ENCODE data around the gene LLGL2. TPM values are rescaled to one million over a fixed set of nuclear protein-coding genes. Genes with fewer than 3 reads are reported as not detected.

Gene LLGL2
- total RNA-seq, 1 experiment from 2014 or later, result 8.8 TPM

DNA sequence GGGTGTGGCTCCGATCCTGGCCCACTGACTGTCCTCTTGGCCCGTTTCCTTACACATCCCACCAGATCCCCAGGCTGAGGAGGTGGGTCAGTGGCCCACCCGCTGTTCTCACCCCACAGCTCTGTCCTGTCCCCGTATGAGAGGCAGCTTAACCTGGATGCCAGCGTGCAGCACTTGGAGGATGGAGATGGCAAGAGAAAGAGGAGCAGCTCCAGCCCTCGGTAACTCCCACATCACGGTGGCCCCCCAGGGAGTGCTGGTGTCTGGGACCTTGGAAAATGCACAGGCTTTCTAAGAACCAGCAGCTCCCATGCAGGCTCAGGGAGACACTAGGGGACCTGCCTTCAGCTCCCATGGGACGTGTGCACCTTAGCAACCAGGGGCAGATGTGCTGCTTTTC is 4.2 kb upstream of the LLGL2 start:
- no peak for DNase-seq (ENCODE audit: extremely low read depth, low read depth)

DNA sequence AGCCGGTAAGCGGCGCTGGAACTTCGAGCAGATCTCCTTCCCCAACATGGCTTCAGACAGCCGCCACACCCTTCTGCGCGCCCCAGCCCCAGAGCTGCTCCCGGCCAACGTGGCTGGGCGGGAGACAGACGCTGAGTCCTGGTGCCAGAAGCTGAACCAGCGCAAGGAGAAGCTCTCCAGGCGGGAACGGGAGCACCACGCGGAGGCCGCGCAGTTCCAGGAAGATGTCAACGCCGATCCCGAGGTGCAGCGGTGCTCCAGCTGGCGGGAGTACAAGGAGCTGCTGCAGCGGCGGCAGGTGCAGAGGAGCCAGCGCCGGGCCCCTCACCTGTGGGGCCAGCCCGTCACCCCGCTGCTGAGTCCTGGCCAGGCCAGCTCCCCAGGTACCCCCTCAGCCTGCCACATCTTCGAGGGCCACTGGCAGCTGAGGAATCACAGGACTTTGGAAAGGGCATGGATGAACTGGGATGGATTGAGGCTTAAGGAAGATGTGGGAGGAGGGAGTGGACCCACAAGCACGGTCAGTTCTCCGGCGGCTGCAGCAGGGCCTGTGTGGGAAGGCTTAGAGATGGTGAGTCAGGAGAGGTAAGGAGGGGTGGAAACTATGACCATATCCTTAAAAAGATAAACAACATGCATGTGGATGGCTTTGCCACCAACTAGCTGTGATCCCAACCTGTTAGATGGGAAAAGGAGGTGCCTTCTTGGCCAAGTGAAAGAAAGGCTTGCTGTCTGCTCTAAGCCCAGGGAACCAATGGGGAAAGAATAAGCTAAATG is 3.4 kb upstream of the LLGL2 start:
- DNase-seq (ENCODE audit: extremely low read depth, low read depth), result no peak

DNA sequence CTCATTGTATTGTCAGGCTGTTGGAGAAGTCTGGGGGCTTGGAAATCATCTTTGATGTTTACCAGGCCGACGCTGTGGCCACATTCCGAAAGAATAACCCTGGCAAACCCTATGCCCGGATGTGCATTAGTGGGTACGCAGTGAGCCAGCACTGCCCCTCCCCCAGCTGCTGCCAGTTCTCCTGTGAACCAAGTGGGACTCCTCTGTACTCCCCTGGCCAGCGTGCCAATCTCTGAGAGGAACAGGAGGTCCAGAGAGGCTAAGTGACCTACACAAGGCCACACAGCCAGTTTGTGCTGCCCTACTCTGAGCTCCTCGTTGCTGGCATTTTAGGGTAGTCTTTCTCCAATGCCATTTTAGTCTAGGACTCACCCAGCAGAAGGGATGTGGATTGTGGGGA is 1.9 kb upstream of the LLGL2 start:
- DNase-seq (ENCODE audit: extremely low read depth, low read depth), result no peak

DNA sequence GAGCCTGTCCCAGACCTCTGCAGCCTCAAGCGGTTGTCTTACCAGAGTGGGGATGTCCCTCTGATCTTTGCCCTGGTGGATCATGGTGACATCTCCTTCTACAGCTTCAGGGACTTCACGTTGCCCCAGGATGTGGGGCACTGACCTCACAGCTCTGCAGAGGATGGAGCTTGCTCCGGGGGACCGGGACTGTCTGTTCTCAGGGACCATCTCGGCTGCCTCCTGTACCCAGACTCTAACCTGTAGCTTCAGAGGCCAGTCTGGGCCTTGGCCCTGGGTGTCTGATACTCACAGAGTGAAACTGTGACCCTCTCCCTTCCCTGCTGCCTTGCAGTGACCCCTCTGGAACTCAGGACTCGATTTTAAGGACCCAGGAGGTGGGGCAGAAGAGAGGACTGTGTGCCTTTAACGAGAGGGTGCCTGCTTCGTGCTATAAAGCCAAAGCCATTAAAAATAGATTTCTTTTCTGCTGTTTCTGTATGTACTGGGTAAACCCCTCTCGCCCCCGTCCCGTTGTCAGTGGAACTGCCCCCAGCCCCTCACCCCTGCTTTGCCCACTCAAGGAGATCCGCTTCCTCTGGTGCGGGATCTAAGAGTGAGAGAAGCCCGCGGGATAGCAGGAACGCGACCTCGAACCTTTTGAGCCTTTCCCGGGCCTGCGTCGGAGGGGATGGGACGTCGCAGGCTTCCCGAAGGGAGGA is 1.1 kb upstream of the LLGL2 start:
- no peak for DNase-seq (ENCODE audit: extremely low read depth, low read depth)

DNA sequence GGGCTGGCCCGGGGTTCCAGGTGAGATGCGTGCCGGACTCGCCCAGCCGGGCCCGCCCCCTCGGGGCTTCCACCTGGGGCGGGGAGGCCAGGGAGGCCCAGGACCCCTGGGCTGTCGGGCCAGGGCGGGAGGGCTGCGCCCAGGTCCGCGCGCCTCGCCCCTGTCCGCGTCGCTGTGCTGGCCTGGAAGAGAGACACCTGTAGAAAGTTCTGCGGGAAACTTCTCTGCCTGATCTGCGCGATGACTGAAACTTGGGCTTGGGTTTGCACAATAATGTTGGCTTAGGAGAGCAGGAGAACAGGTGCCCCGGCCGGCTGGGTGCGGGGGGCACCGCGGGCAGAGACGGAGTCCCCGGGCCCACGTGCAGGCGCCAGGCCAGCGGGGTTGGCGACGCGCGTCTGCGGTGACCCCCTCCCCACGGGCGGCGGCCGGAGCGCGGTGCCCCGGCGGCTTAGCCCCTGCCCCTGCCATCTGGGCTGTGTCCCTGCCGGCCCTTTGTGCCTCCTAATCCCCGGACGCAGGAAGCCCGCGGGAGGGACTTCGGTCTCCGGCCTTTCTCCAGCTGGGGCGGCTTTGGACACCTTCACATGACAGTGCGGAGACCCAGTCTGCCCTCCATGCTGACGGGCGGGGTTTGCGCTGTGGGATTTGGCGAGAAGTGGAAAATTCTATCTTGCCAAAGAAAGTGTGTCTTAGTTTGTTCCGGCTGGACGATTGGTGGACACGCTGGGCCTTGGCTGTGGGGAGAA is 483 bp downstream of the LLGL2 start:
- DNase-seq (ENCODE audit: extremely low read depth, low read depth), result no peak

DNA sequence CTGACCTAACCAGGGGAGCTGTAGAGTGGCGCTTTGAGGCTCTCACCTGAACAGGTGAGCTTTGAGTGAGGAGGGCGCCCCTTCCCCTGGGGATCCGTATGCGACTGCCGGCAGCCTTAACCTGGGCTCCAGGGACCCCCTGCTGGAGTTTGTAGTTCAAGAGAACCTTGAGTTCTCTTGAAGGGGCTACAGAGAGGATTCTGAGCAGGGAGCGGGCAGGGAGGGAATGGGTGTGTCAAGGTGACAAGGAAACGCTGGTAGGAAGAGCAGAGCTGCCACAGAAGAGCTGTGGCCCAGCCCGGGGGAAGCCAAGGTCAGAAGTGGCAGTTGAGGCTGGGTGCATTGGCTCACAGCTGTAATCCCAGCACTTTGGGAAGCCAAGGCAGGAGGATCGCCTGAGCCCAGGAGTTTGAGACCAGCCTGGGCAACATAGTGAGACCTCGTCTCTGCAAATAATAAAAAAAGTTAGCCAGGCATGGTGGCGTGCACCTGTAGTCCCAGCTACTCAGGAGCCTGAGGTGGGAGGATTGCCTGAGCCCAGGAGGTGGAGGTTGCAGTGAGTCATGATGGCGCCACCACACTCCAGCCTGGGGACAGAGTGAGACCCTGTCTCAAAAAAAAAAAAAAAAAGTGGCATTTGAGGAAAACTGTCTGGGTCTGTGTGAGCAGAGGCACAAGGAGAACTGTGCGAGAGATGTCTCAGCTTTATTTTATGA is 1.2 kb downstream of the LLGL2 start:
- DNase-seq (ENCODE audit: extremely low read depth, low read depth), result no peak

DNA sequence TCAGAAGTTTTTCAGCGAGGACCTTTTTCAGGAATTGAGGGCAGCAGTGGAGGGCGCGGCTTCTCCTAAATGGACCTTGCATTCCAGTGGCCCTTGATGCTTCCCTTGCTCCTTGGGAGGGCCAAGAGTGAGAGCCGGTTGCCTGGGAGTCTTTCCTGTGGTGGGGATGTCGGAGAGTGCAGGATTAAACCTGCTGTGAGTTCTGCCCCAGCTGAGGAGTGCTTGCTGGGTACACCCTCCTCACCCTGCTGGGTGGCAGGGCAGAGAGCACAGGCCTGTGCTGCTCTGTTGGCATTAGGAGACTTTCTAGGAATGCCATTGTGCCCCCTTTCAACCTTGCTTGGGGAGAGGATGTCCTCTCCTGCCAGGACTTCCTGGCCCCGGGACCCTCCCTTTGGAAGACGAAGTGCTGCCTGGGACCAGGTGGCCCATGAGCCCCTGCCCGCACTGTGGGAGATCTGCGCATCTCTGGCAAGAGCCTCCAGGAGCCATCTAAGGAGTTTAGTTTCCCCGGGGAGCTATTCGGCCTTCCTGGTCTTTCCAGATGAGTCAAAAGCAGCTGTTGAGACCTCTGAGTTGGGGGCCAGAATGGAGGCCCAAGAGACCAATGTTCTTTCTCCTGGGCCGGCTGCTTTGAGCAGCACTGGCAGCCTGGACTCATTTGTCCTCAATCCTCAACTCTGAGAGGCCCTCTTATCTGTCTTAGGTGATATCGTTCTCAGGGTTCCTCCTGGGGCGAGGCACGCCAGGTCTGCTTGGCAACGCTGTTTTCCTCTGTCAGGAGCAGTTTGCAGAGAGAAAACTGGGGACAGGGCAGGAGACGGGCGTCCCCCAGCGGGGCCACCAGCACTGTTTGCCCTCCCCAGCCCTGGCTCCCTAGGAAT is 5.6 kb downstream of the LLGL2 start:
- DNase-seq (ENCODE audit: extremely low read depth, low read depth), result no peak

DNA sequence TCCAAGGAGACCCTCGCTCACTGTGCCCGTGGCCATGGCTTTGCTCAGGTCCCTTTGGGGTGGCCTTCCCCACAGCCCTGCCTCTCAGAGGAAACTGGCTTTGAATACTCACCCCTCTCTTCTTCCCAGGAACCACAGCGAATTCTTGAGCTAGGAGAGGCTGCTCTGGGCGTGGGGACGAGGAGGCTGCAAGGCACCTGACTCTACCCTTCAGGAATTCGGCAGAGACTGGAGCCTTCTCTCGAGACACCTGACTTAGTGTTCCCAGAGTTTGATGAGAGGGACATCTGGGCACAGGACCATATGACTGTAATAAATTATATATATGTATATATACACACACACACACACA is 6.2 kb downstream of the LLGL2 start:
- no peak for DNase-seq (ENCODE audit: extremely low read depth, low read depth)

DNA sequence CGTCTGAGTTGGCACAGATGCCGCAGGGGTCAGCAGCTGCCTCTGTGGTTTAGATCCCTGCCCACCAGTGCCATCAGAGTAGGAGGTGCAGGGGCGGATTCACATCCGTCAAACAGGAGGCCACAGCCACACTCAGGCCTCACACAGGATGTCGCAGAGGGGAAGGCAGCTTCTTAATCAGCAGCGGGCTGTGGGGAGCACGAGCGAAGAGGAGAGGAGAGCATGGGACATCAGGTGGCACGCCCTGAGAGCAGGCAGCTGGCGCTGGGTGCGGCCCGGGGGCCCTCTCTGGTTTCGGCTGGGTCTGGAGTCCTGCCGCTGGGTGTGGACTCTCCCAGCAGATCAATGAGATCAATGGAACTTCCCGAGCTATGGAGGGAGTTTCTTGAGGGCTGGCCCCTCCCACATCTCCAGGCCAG is 9.6 kb downstream of the LLGL2 start:
- DNase-seq (ENCODE audit: extremely low read depth, low read depth), result no peak

DNA sequence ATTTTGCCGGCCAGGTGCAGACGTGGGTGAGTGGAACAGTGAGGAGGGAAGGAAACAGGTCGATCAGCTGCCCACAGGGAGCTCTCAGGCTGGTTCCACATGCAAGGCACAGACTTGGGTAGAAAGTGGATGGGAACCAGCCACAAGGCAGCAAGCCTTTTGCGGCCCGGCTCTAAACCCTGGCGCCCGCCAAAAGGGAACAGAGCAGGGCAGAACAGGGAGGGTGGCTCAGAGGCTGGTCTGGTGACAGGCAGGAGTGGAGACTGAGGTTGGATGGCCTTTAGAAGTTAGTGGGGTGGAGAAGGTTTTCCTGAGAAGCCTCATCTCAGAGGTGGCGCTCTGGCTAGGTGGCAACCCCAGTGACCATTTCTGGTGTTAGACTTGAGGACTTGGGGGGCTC is 10.4 kb downstream of the LLGL2 start:
- no peak for DNase-seq (ENCODE audit: extremely low read depth, low read depth)

DNA sequence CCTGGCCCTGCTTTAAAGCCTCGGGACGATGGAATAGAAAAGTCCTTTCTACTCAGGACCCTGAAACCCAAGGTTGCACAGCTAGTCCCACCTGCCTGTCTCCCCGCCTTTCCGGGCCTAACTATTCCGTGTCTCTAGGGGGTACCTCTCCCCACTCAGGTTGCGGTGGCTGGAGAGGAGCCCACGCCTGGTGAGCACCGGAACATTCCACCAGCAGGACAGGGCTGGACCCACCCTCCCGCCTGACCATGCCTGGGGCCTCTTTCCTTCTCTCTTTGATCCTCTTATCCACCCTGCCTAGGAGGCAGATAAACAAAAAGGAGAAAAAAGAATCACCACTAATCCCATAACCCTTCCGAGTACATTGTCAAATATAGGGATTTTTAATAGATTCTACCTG is 10.9 kb downstream of the LLGL2 start:
- DNase-seq (ENCODE audit: extremely low read depth, low read depth), result no peak

DNA sequence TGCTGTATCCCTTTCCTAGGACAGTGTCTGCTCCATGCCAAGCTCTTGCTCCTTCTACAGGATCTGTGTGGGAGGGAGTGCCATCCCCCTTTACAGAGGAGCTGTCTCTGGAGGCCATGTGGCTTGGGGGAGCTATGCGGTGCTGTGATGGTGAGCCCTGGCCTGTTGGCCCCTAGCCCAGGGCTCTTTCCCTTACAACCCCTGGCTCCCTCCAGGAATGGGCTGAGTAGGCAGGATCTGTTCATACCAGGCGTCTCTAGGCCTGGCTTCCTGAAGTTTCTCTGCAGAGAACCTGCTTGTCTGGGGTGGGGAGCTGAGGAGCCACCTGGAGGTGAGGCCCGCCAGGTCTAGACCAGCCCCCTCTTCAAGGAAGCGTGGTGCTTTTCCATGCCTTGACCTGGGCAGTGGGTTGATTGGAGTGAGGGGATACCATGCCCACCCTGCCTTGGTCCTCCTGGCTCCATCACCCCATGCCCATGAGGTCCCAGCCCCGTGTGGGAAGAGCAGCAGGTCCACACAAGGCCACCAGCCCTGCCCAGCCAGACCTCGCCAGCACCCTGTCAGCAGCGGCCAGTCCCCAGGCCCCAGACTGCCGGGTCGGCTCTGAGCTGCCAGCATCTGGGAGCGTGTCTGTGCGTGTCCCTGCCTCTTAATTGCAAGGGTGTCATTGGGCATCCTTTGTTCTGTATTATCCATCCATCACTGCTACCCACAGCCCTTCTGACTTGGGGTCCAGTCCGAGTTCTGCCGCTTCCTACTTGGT is 14.7 kb downstream of the LLGL2 start:
- no peak for DNase-seq (ENCODE audit: extremely low read depth, low read depth)

DNA sequence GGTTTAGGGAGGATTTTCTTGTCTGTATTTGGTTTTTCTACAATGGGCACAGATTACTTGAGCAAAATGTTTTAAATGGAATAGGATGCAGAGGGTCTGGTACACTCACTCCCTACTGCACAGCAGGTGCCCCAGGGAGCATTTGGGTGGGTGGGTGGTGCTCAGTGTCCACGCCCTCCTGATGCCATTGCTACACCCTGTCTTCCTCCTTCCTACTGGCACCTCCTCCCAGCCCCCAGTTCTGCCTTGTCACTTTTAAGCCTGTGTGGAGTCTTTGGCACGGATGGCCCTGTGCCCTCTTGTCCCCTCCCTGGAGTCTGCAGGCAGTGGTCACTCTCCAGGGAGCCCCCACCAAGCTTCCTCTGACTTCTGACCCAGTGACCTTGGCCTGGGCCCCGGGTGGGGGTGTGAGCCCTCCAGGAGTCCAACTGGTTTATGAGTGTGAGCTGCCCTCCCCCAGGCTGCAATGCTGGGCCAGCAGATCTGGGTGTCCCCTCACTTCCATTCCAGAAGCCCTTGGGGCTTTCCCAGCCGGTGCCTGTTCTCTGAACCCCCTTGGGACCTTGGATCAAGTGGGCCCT is 15.5 kb downstream of the LLGL2 start:
- no peak for DNase-seq (ENCODE audit: extremely low read depth, low read depth)

DNA sequence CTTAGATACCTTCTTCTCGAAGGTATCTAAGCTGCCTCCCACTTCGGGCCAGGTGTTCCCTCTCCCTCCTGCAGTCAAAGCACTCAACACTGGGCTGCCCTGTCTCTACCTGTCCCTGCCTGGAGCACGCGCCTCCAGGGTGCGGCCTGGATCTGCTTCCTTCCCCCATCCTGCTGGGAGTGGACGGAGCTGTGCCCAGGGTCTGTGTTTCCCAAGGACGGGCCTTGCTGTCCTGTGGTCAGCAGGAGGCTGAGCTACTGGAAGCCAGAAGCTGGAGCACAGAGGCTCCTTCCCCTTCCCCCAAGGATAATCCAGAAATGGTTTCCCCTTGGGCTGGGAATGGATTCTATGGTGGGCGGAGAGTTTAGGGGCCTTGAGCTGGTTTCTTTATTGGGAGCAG is 16.7 kb downstream of the LLGL2 start:
- DNase-seq (ENCODE audit: extremely low read depth, low read depth), result no peak

DNA sequence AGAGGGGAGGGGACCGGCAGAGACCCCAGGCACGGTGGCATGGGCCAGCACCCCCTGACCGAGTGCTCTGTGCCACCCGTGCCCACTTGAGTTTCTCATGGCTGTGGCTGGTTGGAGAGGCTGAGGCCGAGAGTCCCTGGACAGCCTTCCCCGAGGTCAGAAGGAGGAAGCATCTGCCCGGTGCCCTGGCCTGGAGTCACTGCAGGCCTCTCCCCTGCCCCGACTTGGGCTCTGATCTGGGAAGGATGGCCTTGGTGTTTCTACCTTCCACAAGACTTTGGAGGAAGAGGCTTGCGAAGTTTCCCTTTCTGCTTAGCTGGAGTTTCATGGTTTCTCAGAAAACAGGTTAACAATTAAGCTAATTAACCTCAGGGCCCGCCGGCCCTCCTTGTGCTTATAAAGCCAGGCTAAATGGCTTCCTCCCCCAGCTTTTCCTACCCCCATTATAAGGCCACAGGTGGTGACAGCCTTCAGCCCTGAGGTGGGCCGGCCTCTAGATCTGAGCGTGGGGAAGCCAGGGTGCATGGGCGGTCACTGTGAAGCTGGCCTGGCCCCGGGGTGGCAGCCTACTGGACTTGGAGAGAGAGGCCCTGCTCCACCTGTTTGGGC is 17.3 kb downstream of the LLGL2 start:
- no peak for DNase-seq (ENCODE audit: extremely low read depth, low read depth)

DNA sequence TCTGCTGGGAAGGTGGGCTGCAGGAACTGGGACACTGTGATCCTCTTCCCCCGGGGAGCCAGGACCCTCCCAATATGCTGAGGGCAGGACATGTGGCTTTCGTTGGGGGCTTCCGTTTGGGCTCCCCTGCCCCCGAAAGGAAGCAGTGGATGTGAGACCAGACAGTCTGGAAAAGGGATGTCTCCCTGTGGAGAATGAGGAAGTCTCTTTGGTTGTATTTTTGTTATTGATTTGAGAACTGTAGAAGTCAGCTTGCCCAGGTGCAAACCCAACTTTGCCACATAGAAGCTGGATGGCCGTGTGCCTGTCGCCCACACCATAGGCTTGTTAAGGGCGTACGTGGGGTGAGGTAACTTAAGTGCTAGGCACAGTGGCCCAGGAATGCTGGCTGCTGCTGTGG is 18.8 kb downstream of the LLGL2 start:
- DNase-seq (ENCODE audit: extremely low read depth, low read depth), result no peak

DNA sequence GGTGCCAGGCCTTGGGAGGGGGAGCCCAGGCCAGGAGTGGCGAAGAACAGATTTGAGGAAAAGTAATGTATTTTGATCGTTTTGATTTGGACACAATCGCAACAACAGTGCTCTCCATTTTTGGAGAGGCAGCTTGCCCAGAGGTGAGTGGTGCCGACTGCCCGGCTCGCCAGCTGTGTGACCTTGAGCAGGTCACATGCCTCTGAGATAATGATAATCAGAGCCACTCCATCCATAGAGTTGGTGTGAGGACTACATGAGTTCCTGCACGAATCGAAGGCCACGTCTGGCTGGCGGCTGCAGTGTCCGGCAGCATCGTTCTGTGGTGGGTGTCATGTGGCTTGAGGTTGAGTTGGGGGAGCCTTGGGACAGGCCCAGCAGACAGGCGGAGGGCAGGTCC is 20.7 kb downstream of the LLGL2 start:
- no peak for DNase-seq (ENCODE audit: extremely low read depth, low read depth)

DNA sequence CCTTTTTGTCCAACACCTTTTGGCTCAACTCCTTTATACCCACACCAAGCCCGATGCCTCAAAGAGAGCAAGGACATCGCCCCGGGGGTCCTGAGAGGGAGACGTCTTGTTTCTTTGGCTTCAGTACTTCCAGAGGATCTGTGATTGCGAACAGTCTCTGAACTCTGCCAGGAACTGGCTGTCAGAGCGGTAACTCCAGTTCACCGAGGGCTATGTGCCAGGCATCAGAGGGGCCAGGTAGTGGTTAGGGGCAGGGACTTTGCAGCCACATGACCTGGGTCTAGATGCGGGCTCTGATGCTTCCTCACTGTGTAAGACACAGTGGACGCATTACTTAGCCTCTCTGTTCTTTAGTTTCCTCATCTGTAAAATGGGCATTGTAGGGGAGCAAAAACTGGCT is 21.6 kb downstream of the LLGL2 start:
- no peak for DNase-seq (ENCODE audit: extremely low read depth, low read depth)

DNA sequence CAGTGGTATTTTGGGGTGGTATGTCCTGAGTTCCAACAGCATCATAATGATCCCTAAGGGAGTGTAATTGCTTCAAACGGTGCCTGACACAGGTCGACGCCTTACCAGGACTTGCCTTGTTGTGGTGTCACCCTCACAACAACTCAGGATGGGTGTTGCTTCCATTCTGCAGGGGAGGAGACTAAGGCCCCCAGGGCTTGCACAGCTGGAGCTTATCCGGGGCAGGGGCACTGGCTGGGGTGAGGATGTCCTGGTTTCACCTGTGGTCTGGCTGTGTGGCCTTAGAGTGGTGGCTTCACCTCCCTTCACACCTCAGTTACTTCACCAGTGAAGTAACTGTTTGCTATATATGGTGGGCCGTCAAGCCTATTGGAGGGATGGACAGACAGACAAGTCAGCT is 23.3 kb downstream of the LLGL2 start:
- no peak for DNase-seq (ENCODE audit: extremely low read depth, low read depth)
